GM23248 (cell line): Measurements from ENCODE around the gene C17orf50.

Experiments used
- EZH2 ChIP-seq: fragments of 200-600 bp; sonication (generic); IDR thresholded peaks from 2 replicates; pipeline ENCODE4 v1.6.1; 2018; ENCODE audit warnings: antibody characterized with exemption, mild to moderate bottlenecking; ENCODE audit not compliant: insufficient read depth, poor library complexity, severe bottlenecking
- EZH2phosphoT487 ChIP-seq: fragments of 200-600 bp; sonication (generic); IDR thresholded peaks from 2 replicates; pipeline ENCODE4 v1.6.1; 2018; ENCODE audit warnings: antibody characterized with exemption, moderate library complexity, mild to moderate bottlenecking, low read depth; ENCODE audit not compliant: insufficient read depth

DNA sequence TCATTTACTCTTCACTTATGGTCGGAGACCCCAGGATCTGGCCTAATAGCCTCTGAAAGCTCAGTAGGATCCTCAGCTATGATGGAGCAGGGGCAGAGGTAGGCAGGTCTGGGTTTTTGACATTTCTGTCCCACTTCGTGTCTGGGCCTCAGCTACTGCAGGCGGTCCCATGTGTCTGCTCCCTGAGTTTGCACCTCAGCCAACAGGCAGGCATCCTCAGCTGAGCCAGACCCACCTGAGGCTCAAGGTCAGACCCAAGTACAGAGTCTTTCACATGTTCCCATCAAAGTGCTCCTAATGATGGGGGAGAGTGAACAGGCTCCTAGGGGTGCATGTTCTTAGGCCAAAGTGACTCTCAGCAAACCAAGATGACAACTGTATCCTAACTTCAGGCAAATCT, 32.1 kb upstream of the C17orf50 start:
- TF ChIP-seq EZH2 (no peak), EZH2phosphoT487 (no peak)
